Esophagus muscularis mucosa (tissue), 4 donors: ENCODE measurements around the gene GLB1L3. TPM values are rescaled to one million over a fixed set of nuclear protein-coding genes. Genes with fewer than 3 reads are reported as not detected.

Experiments
- DNase-seq: peaks from one replicate; pipeline ENCODE4 v3.0.0-alpha.2; 2017; ENCODE audit errors: extremely low spot score
- H3K27ac ChIP-seq, 4 donors: fragments of 200-600 bp; sonication (generic); replicated peaks in 1 of 4; 1 replicate in 3 of 4; 2 replicates in 1 of 4; pipeline ENCODE4 v1.5.1; 2016 to 2019; ENCODE audit warnings: mild to moderate bottlenecking in 1 of 4
- H3K27me3 ChIP-seq, 4 donors: fragments of 200-600 bp; sonication (generic); one replicate each; pipeline versions ENCODE4 v1.5.1 to v1.6.0; 2016 to 2019
- H3K36me3 ChIP-seq, 4 donors: fragments of 200-600 bp; sonication (generic); one replicate each; pipeline ENCODE4 v1.5.1; 2016 to 2019
- H3K4me1 ChIP-seq, 4 donors: fragments of 200-600 bp; sonication (generic); one replicate each; pipeline ENCODE4 v1.5.1; 2016 to 2019
- H3K4me3 ChIP-seq, 4 donors: fragments of 200-600 bp; sonication (generic); 1 replicate in 2 of 4; 2 replicates in 2 of 4; pipeline ENCODE4 v1.5.1; 2016 to 2019; ENCODE audit warnings: mild to moderate bottlenecking in 4 of 4, moderate library complexity in 1 of 4
- H3K9me3 ChIP-seq, 4 donors: fragments of 200-600 bp; sonication (generic); 1 replicate in 3 of 4; 2 replicates in 1 of 4; pipeline ENCODE4 v1.5.1; 2016 to 2019
- CTCF ChIP-seq, 3 experiments: fragments of 200-600 bp in 2 of 3; fragments of 450-650 bp in 1 of 3; sonication (generic) in 2 of 3; IDR thresholded peaks; one replicate each; pipeline ENCODE4 v1.5.1; 2017 to 2019; ENCODE audit warnings: antibody characterized with exemption in 3 of 3, mild to moderate bottlenecking in 2 of 3, moderate library complexity in 1 of 3
- EP300 ChIP-seq: sonication (generic); formaldehyde crosslinking; IDR thresholded peaks from one replicate; pipeline ENCODE4 v1.6.1; 2017; ENCODE audit warnings: antibody characterized with exemption
- POLR2A ChIP-seq: fragments of 450-650 bp; IDR thresholded peaks from one replicate; pipeline ENCODE4 v1.6.1; 2017; ENCODE audit warnings: antibody characterized with exemption, moderate library complexity, mild to moderate bottlenecking, low read depth
- POLR2AphosphoS5 ChIP-seq, 2 donors: sonication (generic); formaldehyde crosslinking; IDR thresholded peaks; one replicate each; pipeline ENCODE4 v1.6.1; 2017; ENCODE audit warnings: antibody characterized with exemption in 2 of 2
- WGBS: methylation state at CpG from one replicate; pipeline ENCODE4 v1.1.5; 2018; 5-methylcytosine and 5-hydroxymethylcytosine counted together
- intact Hi-C: fragments of 100-400 bp; cut with DNase I; formaldehyde crosslinking; loops from one replicate; pipeline ENCODE4 v1.15.1; 2023
- total RNA-seq, 4 donors: library from RNA; depleted of rRNA; stranded (reverse); fragments of >200 nt; gene quantifications; one replicate each; pipeline versions ENCODE4 v1.1.0 to v1.2.1, GENCODE V29; 2016

The GLB1L3 gene
- total RNA-seq, 4 donors from 2014 or later = 0.29 to 0.42 (median 0.32) TPM; not detected in 1

- intact Hi-C loops = no loop called here
- 77% methylated on average over 4 of the region's 4 CpGs for WGBS
- no peak for DNase-seq
- Histone ChIP-seq H3K36me3 (no peaks in the 10 kb centered on the region), H3K27ac (no peak overlapping the region), H3K9me3 (no peaks in the 10 kb centered on the region), H3K27me3 (no peaks in the 10 kb centered on the region), H3K4me3 (no peak overlapping the region), H3K4me1 (no peaks in the 10 kb centered on the region)
- TF ChIP-seq POLR2AphosphoS5 (IDR thresholded peaks at IDR 0.05) (no peak), POLR2A (no peak), EP300 (no peak), CTCF (IDR thresholded peaks at IDR 0.05) (no peak)
Observed at GRCh38 chr11:134289167-134289566, 13.0 kb downstream of the GLB1L3 start.

- WGBS = 70% methylated on average over 3 of the region's 12 CpGs
- no peak for DNase-seq
- Histone ChIP-seq H3K9me3 (no peaks in the 10 kb centered on the region), H3K27me3 (no peaks in the 10 kb centered on the region), H3K27ac (no peak overlapping the region), H3K4me1 (no peaks in the 10 kb centered on the region), H3K4me3 (no peak overlapping the region), H3K36me3 (no peaks in the 10 kb centered on the region)
- intact Hi-C loops = no loop called here
- TF ChIP-seq CTCF (IDR thresholded peaks at IDR 0.05) (no peak), POLR2AphosphoS5 (IDR thresholded peaks at IDR 0.05) (no peak), EP300 (no peak), POLR2A (no peak)
Observed at GRCh38 chr11:134289789-134290188, 13.6 kb downstream of the GLB1L3 start.

- Histone ChIP-seq H3K4me3 (no peak overlapping the region), H3K9me3 (no peaks in the 10 kb centered on the region), H3K4me1 (no peaks in the 10 kb centered on the region), H3K27me3 (no peaks in the 10 kb centered on the region), H3K27ac (no peak overlapping the region), H3K36me3 (no peaks in the 10 kb centered on the region)
- TF ChIP-seq POLR2AphosphoS5 (IDR thresholded peaks at IDR 0.05) (no peak), EP300 (no peak), POLR2A (no peak), CTCF (IDR thresholded peaks at IDR 0.05) (no peak)
- WGBS = 91% methylated on average over 7 of the region's 7 CpGs
- intact Hi-C loops = no loop called here
- DNase-seq = no peak
Observed at GRCh38 chr11:134290646-134291045, 14.5 kb downstream of the GLB1L3 start.

GRCh38 chr11:134291196-134291595 is 15.0 kb downstream of the GLB1L3 start:
- TF ChIP-seq CTCF (IDR thresholded peaks at IDR 0.05) = no peak
- TF ChIP-seq POLR2AphosphoS5 (IDR thresholded peaks at IDR 0.05) = no peak
- TF ChIP-seq EP300 = no peak
- no peak for TF ChIP-seq POLR2A
- Histone ChIP-seq H3K4me1 (no peaks in the 10 kb centered on the region), H3K27me3 (no peaks in the 10 kb centered on the region), H3K9me3 (no peaks in the 10 kb centered on the region), H3K27ac (no peak overlapping the region), H3K36me3 (no peaks in the 10 kb centered on the region), H3K4me3 (no peak overlapping the region)
- no peak for DNase-seq
- intact Hi-C loops = no loop called here
- 93% methylated on average over 6 of the region's 6 CpGs for WGBS

- Histone ChIP-seq H3K4me3 (no peak overlapping the region), H3K36me3 (no peaks in the 10 kb centered on the region), H3K27me3 (no peaks in the 10 kb centered on the region), H3K27ac (no peak overlapping the region), H3K4me1 (no peaks in the 10 kb centered on the region), H3K9me3 (no peaks in the 10 kb centered on the region)
- TF ChIP-seq POLR2A (no peak), EP300 (no peak), CTCF (IDR thresholded peaks at IDR 0.05) (no peak), POLR2AphosphoS5 (IDR thresholded peaks at IDR 0.05) (no peak)
- 100% methylated on average over 1 of the region's 15 CpGs for WGBS
- peak; percentile 89 for DNase-seq
- intact Hi-C loops = no loop called here
Observed at GRCh38 chr11:134292661-134293060, 16.5 kb downstream of the GLB1L3 start.
